GM10248 (cell line): ENCODE measurements around the gene LIG3.

Experiments used
- CTCF ChIA-PET: fragments of 300-600 bp; sonication (Branson Sonifier 250); formaldehyde crosslinking; extraction: SDS; loops from one replicate; lab custom pipeline; 2021; ENCODE audit warnings: antibody characterized with exemption; lab: Yijun Ruan, JAX
- POLR2A ChIA-PET: fragments of 350-650 bp; sonication (Branson Sonifier 250); formaldehyde crosslinking; extraction: SDS; loops from one replicate; lab custom pipeline; 2020; ENCODE audit warnings: antibody characterized with exemption; lab: Yijun Ruan, JAX
- DNase-seq: peaks from one replicate; pipeline ENCODE4 v3.0.0; 2012; ENCODE audit errors: extremely low spot score
- CTCF ChIP-seq: IDR thresholded peaks from 2 replicates; pipeline ENCODE4 v1.5.1; 2012; ENCODE audit warnings: mild to moderate bottlenecking, low read depth; ENCODE audit errors: extremely low read depth, missing control alignments, control extremely low read depth

LIG3 gene

GRCh38 chr17:34988644-34989043 is 8.3 kb downstream of the LIG3 start:
- ChIA-PET POLR2A (interaction anchor here (0.7 kb wide), 1 partner anchor 46 kb away, joined by 4 read pairs; no protein-coding TSS in a partner anchor), CTCF (interaction anchor here (1.7 to 3.6 kb wide), 2 partner anchors 9 to 131 kb away, joined by 7 to 15 read pairs; partner anchors contain the start of gene RAD51D)
- no peak for TF ChIP-seq CTCF
- DNase-seq: no peak

DNA sequence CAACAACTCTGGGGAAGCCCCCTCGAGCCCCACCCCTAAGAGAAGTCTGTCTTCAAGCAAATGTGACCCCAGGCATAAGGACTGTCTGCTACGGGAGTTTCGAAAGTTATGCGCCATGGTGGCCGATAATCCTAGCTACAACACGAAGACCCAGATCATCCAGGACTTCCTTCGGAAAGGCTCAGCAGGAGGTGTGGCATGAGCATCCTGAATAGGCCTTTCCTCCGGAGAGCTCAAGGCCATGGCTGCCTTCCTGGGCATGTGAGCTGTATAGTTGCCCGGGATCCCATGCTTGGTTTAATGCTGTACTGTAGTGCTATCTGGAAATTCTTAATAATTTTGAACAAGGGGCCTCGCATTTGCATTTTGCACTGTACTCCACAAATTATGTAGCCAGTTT is 9.2 kb downstream of the LIG3 start:
- DNase-seq: no peak
- CTCF ChIA-PET: interaction anchor here (1.6 to 3.6 kb wide), 3 partner anchors 8 to 130 kb away, joined by 4 to 15 read pairs (median 7); partner anchors contain the start of gene RAD51D
- POLR2A ChIA-PET: no interaction called here
- TF ChIP-seq CTCF: no peak

- TF ChIP-seq CTCF: no peak
- POLR2A ChIA-PET: interaction anchor here (0.6 to 1.7 kb wide), 3 partner anchors 10 to 27 kb away, joined by 3 to 6 read pairs (median 5); partner anchors contain the start of gene LIG3
- CTCF ChIA-PET: interaction anchor here (1.0 to 13.0 kb wide), 9 partner anchors 9 to 135 kb away, joined by 3 to 155 read pairs (median 4); partner anchors contain the start of genes FNDC8 and RAD51D
- DNase-seq: no peak
Measured at GRCh38 chr17:34990921-34991365, 10.6 kb downstream of the LIG3 start.

DNA sequence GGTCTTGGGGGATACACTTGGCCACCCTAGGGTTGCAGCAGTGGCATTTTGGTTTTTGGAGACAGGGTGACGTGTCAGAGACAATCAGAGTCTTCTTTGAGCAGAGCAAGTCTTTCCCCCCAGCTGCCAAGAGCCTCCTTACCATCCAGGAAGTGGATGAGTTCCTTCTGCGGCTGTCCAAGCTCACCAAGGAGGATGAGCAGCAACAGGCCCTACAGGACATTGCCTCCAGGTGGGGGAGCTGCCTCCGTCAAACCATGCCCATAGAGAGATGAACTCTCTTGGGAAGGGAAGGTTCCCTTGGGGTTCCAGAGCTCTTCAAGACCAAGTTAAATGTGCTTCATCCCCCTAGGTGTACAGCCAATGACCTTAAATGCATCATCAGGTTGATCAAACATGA is 11.3 kb downstream of the LIG3 start:
- ChIA-PET CTCF (interaction anchor here (1.2 to 13.0 kb wide), 8 partner anchors 9 to 135 kb away, joined by 3 to 155 read pairs (median 7); partner anchors contain the start of genes FNDC8 and RAD51D), POLR2A (interaction anchor here (0.6 to 1.7 kb wide), 3 partner anchors 11 to 28 kb away, joined by 3 to 6 read pairs (median 5); partner anchors contain the start of gene LIG3)
- DNase-seq: no peak

DNA sequence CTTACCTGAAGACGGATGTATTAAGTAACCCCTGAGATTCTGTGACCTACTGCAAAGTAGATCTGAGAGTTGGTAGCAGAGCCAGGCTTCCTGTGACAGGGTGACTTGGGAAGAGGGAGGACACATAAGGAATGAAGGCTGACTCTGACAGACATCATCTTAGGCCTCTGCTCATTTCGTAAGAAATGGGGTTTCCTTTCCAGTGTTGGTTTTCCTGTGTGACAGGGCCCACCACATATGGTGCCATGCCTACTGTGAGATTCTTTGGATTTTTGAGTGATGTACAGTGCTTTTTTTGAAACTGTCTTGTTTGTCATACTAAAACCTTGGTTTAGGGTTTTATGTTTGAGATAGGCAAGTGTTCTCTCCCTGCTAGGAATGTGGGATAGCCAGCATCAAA is 12.7 kb downstream of the LIG3 start:
- CTCF ChIA-PET: interaction anchor here (1.3 to 13.0 kb wide), 4 partner anchors 16 to 127 kb away, joined by 4 to 155 read pairs (median 36); partner anchors contain the start of genes FNDC8 and RAD51D
- POLR2A ChIA-PET: no interaction called here
- no peak for TF ChIP-seq CTCF
- DNase-seq: no peak

More for the DNA sequence above, 11.3 kb downstream of the LIG3 start:
- TF ChIP-seq CTCF: no peak

- POLR2A ChIA-PET: interaction anchor here (0.5 to 0.8 kb wide), 2 partner anchors 16 to 32 kb away, joined by 3 to 4 read pairs; no protein-coding TSS in a partner anchor
- CTCF ChIA-PET: interaction anchor here (0.7 to 13.0 kb wide), 15 partner anchors 8 to 454 kb away, joined by 3 to 155 read pairs (median 4); partner anchors contain the start of genes FNDC8, LIG3 and RAD51D
Measured at GRCh38 chr17:34996422-34997285, 16.3 kb downstream of the LIG3 start.

More at GRCh38 chr17:34996422-34997285, 16.3 kb downstream of the LIG3 start:
- no peak for TF ChIP-seq CTCF
- DNase-seq: no peak
